Calu3 (cell line): ENCODE measurements around the gene MAP3K4. TPM values are rescaled to one million over a fixed set of nuclear protein-coding genes. Genes with fewer than 3 reads are reported as not detected.

Experiments used
- BruUV-seq: library from RNA; stranded (reverse); fragments of 400-500 nt; replicated peaks from 2 replicates; lab custom pipeline; 2021; lab: Mats Ljungman, UMichigan
- CTCF ChIA-PET: fragments of 300-600 bp; sonication (Branson Sonifier 250); formaldehyde crosslinking; loops from one replicate; lab custom pipeline; 2022; ENCODE audit warnings: antibody characterized with exemption; lab: Charles Lee
- DNase-seq: peaks from one replicate; pipeline ENCODE4 v3.0.0; 2022
- H3K27ac Mint-ChIP-seq: one replicate; pipeline ENCODE4 v1.8.0; 2022; ENCODE audit warnings: mixed read lengths; ENCODE audit not compliant: unreplicated experiment
- H3K27me3 Mint-ChIP-seq: one replicate; pipeline ENCODE4 v1.8.0; 2022; ENCODE audit warnings: mixed read lengths; ENCODE audit not compliant: unreplicated experiment
- H3K36me3 Mint-ChIP-seq: one replicate; pipeline ENCODE4 v1.8.0; 2022; ENCODE audit warnings: mild to moderate bottlenecking, moderate library complexity, mixed read lengths; ENCODE audit not compliant: insufficient read depth, unreplicated experiment
- H3K4me1 Mint-ChIP-seq: one replicate; pipeline ENCODE4 v1.8.0; 2022; ENCODE audit warnings: mild to moderate bottlenecking, low read depth, mixed read lengths; ENCODE audit not compliant: unreplicated experiment
- H3K4me3 Mint-ChIP-seq: one replicate; pipeline ENCODE4 v1.8.0; 2022; ENCODE audit warnings: mild to moderate bottlenecking, low read depth, moderate library complexity, mixed read lengths; ENCODE audit not compliant: unreplicated experiment
- H3K9me3 Mint-ChIP-seq: one replicate; pipeline ENCODE4 v1.8.0; 2022; ENCODE audit warnings: low read depth, mixed read lengths; ENCODE audit not compliant: unreplicated experiment
- intact Hi-C: fragments of 100-400 bp; cut with micrococcal nuclease; formaldehyde crosslinking; loops from one replicate; pipeline ENCODE4 v1.10.0; 2022; ENCODE audit not compliant: unreplicated experiment
- total RNA-seq: library from RNA; stranded (reverse); gene quantifications from 2 replicates; pipeline ENCODE4 v1.2.3, GENCODE V29; 2022
- TF ChIP-seq, protein P1 (sequence below): fragments of 200-600 bp; IDR thresholded peaks from one replicate; pipeline ENCODE4 v1.8.0; 2022; ENCODE audit warnings: antibody characterized with exemption; ENCODE audit not compliant: unreplicated experiment

Gene MAP3K4
- total RNA-seq, 1 experiment from 2014 or later: 62.2 TPM

DNA sequence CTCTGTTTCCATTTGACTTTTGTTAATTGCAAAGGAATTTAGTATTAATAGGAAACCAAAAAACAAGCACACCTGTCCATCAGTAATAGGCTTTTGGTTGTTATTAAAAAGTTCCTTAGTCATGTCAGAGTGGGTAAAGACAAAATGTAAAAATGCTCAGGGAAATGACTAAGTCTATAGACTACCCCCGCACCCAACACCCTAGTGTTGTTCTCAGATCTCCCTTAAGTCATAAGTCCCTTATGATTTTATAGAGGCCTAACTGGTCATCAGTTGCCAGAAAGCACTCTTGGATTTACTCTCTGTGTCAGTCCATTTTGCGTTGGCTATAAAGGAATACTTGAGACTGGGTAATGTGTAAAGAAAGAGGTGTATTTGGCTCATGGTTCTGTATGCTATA lies 52.8 kb downstream of the MAP3K4 start:
- Mint-ChIP-seq H3K36me3 (peaks cover 5% of the 10 kb centered on the region), H3K4me3 (no peak overlapping the region), H3K27me3 (no peaks in the 10 kb centered on the region), H3K9me3 (no peaks in the 10 kb centered on the region), H3K4me1 (no peaks in the 10 kb centered on the region), H3K27ac (no peak overlapping the region)
- TF ChIP-seq, protein P1, sequence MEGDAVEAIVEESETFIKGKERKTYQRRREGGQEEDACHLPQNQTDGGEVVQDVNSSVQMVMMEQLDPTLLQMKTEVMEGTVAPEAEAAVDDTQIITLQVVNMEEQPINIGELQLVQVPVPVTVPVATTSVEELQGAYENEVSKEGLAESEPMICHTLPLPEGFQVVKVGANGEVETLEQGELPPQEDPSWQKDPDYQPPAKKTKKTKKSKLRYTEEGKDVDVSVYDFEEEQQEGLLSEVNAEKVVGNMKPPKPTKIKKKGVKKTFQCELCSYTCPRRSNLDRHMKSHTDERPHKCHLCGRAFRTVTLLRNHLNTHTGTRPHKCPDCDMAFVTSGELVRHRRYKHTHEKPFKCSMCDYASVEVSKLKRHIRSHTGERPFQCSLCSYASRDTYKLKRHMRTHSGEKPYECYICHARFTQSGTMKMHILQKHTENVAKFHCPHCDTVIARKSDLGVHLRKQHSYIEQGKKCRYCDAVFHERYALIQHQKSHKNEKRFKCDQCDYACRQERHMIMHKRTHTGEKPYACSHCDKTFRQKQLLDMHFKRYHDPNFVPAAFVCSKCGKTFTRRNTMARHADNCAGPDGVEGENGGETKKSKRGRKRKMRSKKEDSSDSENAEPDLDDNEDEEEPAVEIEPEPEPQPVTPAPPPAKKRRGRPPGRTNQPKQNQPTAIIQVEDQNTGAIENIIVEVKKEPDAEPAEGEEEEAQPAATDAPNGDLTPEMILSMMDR: no peak
- BruUV-seq: no TSS peak
- intact Hi-C loops: no loop called here
- CTCF ChIA-PET: no interaction called here
- DNase-seq: no peak

DNA sequence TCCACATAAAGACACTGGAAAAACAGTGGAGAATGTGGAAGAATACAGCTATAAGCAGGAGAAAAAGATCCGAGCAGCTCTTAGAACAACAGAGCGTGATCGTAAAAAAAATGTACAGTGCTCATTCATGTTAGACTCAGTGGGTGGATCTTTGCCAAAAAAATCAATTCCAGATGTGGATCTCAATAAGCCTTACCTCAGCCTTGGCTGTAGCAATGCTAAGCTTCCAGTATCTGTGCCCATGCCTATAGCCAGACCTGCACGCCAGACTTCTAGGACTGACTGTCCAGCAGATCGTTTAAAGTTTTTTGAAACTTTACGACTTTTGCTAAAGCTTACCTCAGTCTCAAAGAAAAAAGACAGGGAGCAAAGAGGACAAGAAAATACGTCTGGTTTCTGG lies 57.1 kb downstream of the MAP3K4 start:
- intact Hi-C loops: no loop called here
- H3K36me3 Mint-ChIP-seq: peaks cover 5% of the 10 kb centered on the region
- no peak overlapping the region for H3K27ac Mint-ChIP-seq
- H3K4me1 Mint-ChIP-seq: no peaks in the 10 kb centered on the region
- TF ChIP-seq, protein P1: no peak
- CTCF ChIA-PET: no interaction called here
- no peaks in the 10 kb centered on the region for H3K9me3 Mint-ChIP-seq
- no peak overlapping the region for H3K4me3 Mint-ChIP-seq
- BruUV-seq: no TSS peak
- no peaks in the 10 kb centered on the region for H3K27me3 Mint-ChIP-seq
- no peak for DNase-seq

DNA sequence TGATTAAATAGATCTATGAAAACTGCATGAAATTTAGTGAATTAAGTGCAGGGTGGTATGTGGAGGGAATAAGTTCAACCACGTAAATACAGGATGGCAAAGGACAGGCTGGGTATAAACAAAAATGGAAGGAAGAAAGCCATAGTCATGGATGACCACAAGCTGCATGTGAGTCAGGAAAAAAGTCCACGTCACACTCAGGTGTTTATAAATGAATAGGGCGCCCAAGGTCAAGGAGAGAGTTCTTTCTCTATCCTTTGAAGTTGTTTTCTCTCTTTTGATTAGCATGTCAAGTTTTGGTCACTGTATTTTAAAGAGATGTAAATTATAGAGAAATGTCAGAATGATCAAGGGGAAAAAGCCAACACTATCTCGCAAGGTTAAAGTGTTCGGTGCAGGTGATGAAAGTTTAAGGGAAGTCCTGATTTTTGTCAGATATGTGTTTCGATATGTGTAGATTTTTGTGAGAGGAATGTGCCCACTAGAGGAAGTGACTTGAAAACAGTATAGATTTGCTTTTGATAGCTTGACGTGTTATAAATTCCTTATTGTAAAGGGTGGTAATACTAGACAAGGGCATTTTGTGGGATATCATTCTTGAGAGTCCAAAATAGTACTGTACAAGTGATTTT lies 58.7 kb downstream of the MAP3K4 start:
- Mint-ChIP-seq H3K36me3 (peaks cover 5% of the 10 kb centered on the region), H3K27me3 (no peaks in the 10 kb centered on the region)
- CTCF ChIA-PET: no interaction called here

DNA sequence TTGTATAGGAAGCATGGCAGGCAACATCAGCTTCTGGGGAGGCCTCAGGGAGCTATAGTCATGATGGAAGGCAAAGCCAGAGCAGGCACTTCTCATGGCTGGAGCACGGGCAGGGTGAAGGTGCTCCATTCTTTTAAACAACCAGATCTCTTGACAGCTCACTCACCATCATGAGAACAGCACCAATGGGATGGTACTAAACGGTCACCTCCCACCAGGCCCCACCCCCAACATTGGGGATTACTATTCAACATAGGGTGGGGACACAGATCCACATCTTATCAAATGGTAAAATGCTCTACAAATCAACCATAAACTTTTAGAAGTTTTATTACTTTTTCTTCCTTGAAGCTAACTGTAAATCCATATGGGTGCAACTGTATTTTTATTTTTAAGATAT lies 61.5 kb downstream of the MAP3K4 start:
- Mint-ChIP-seq H3K36me3 (no peaks in the 10 kb centered on the region), H3K27ac (no peak overlapping the region), H3K4me3 (no peak overlapping the region), H3K27me3 (no peaks in the 10 kb centered on the region), H3K9me3 (no peaks in the 10 kb centered on the region), H3K4me1 (peaks cover 10% of the 10 kb centered on the region)
- TF ChIP-seq, protein P1: no peak
- CTCF ChIA-PET: interaction anchor here (0.6 kb wide), 1 partner anchor 50 kb away, joined by 3 read pairs; no protein-coding TSS in a partner anchor
- intact Hi-C loops: no loop called here
- no TSS peak for BruUV-seq
- DNase-seq: no peak

More for the DNA sequence above, 58.7 kb downstream of the MAP3K4 start:
- H3K4me1 Mint-ChIP-seq: peaks cover 9% of the 10 kb centered on the region
- no TSS peak for BruUV-seq
- TF ChIP-seq, protein P1: no peak
- H3K27ac Mint-ChIP-seq: no peak overlapping the region
- DNase-seq: no peak
- no peak overlapping the region for H3K4me3 Mint-ChIP-seq
- H3K9me3 Mint-ChIP-seq: no peaks in the 10 kb centered on the region
- intact Hi-C loops: no loop called here
